NOMO-1 treated with dmso at 0.1 percent for 144 hours (cell line): ENCODE measurements around the gene RPS5.
"Not testable (repeated sequence)": the region's sequence is repeated elsewhere in the genome, so short reads cannot be mapped to it uniquely, and the experiment has no call there.

ENCODE experiments used
- DNase-seq: peaks from one replicate; lab custom pipeline; 2025; ENCODE audit not compliant: unreplicated experiment; lab: John Stamatoyannopoulos, UW

Gene RPS5

GRCh38 chr19:58386576-58387337 is at the start of gene RPS5:
Gene RPS5, plus strand, starts transcription at chr19:58387269. Its CDS starts 869 bp downstream, at chr19:58388138.
- DNase-seq: peak; percentile 97

- no peak for DNase-seq
Observed at GRCh38 chr19:58338336-58338735, 48.7 kb upstream of the RPS5 start.

GRCh38 chr19:58338825-58339558 is 48.1 kb upstream of the RPS5 start:
- DNase-seq: no peak

GRCh38 chr19:58345558-58345957 is 41.5 kb upstream of the RPS5 start:
- DNase-seq: no peak

- peak; percentile 69 for DNase-seq
Observed at GRCh38 chr19:58346961-58347929, 39.8 kb upstream of the RPS5 start.

GRCh38 chr19:58348080-58348479 is 39.0 kb upstream of the RPS5 start:
- DNase-seq: not testable (repeated sequence)

- no peak for DNase-seq
Observed at GRCh38 chr19:58349590-58349989, 37.5 kb upstream of the RPS5 start.

GRCh38 chr19:58350001-58350861 is 36.8 kb upstream of the RPS5 start:
- DNase-seq: no peak

GRCh38 chr19:58350871-58351557 is 36.1 kb upstream of the RPS5 start:
- DNase-seq: no peak

GRCh38 chr19:58351558-58351878 is 35.6 kb upstream of the RPS5 start:
- no peak for DNase-seq

- DNase-seq: no peak
Observed at GRCh38 chr19:58351990-58352755, 34.9 kb upstream of the RPS5 start.

- no peak for DNase-seq
Observed at GRCh38 chr19:58352760-58353671, 34.1 kb upstream of the RPS5 start, which contains the start of gene A1BG. Gene A1BG, minus strand, starts transcription at chr19:58353492. Its CDS starts 55 bp downstream, at chr19:58353437.

GRCh38 chr19:58353717-58354477 is 33.2 kb upstream of the RPS5 start:
- DNase-seq: no peak

GRCh38 chr19:58354478-58355030 is 32.5 kb upstream of the RPS5 start:
- DNase-seq: no peak

GRCh38 chr19:58355215-58355796 is 31.8 kb upstream of the RPS5 start:
- no peak for DNase-seq

- DNase-seq: no peak
Observed at GRCh38 chr19:58355908-58356765, 30.9 kb upstream of the RPS5 start.
